GM03348 (cell line): ENCODE results near the gene DGKD.
A peak's percentile ranks its signal among the peaks of the same experiment; 100 is the strongest.
"Not testable (repeated sequence)": the region's sequence is repeated elsewhere in the genome, so short reads cannot be mapped to it uniquely, and the experiment has no call there.

ENCODE experiments used
- DNase-seq: peaks from one replicate; pipeline ENCODE4 v3.0.0; 2012; ENCODE audit warnings: low spot score

Gene DGKD

GRCh38 chr2:233386382-233387041 is 32.2 kb downstream of the DGKD start:
- peak; percentile 53 for DNase-seq

GRCh38 chr2:233387225-233387624 is 32.9 kb downstream of the DGKD start:
- no peak for DNase-seq

- DNase-seq = peak; percentile 83
Observed at GRCh38 chr2:233387667-233388528, 33.6 kb downstream of the DGKD start.

GRCh38 chr2:233389601-233390125 is 35.4 kb downstream of the DGKD start:
- DNase-seq = no peak

GRCh38 chr2:233395687-233396086 is 41.4 kb downstream of the DGKD start:
- no peak for DNase-seq

GRCh38 chr2:233396726-233397665 is 42.7 kb downstream of the DGKD start:
- DNase-seq = not testable (repeated sequence)

- DNase-seq = no peak
Observed at GRCh38 chr2:233399306-233400225, 45.3 kb downstream of the DGKD start.

GRCh38 chr2:233400341-233400740 is 46.0 kb downstream of the DGKD start:
- no peak for DNase-seq

GRCh38 chr2:233400961-233401360 is 46.7 kb downstream of the DGKD start:
- no peak for DNase-seq

- DNase-seq = no peak
Observed at GRCh38 chr2:233402346-233402745, 48.1 kb downstream of the DGKD start.

- no peak for DNase-seq
Observed at GRCh38 chr2:233402789-233403188, 48.5 kb downstream of the DGKD start.

GRCh38 chr2:233404222-233404621 is 49.9 kb downstream of the DGKD start:
- DNase-seq = peak; percentile 38

GRCh38 chr2:233406865-233407264 is 52.6 kb downstream of the DGKD start:
- DNase-seq = no peak

- DNase-seq = peak; percentile 71
Observed at GRCh38 chr2:233407771-233408181, 53.5 kb downstream of the DGKD start.

- no peak for DNase-seq
Observed at GRCh38 chr2:233408366-233409285, 54.3 kb downstream of the DGKD start.

GRCh38 chr2:233409286-233409991 is 55.1 kb downstream of the DGKD start:
- DNase-seq = no peak

- DNase-seq = no peak
Observed at GRCh38 chr2:233410196-233410760, 56.0 kb downstream of the DGKD start.

- DNase-seq = no peak
Observed at GRCh38 chr2:233411162-233411561, 56.9 kb downstream of the DGKD start.

GRCh38 chr2:233412405-233412804 is 58.1 kb downstream of the DGKD start:
- no peak for DNase-seq
